ENCODE measurements around the gene KLHL17. TPM values are rescaled to one million over a fixed set of nuclear protein-coding genes. Genes with fewer than 3 reads are reported as not detected.
"Not testable (repeated sequence)": the region's sequence is repeated elsewhere in the genome, so short reads cannot be mapped to it uniquely, and the experiment has no call there.

KLHL17 gene
- polyA plus RNA-seq, 1 donor, result 6.8 TPM

GRCh38 chr1:970973-971730, 10.8 kb downstream of the KLHL17 start:
- Histone ChIP-seq H3K4me3 (ENCODE audit: low read length) (no peak overlapping the region), H3K27me3 (ENCODE audit: control insufficient read depth, insufficient read depth, low read length) (peaks cover 92% of the 10 kb centered on the region), H3K27ac (ENCODE audit: low read length) (no peak overlapping the region), H3K4me1 (ENCODE audit: control insufficient read depth, insufficient read depth, low read length) (peaks cover 9% of the 10 kb centered on the region), H3K9me3 (ENCODE audit: control insufficient read depth, low read depth, low read length) (peaks cover 21% of the 10 kb centered on the region), H3K36me3 (ENCODE audit: control insufficient read depth, insufficient read depth, low read length) (no peaks in the 10 kb centered on the region)
- DNase-seq, result no peak
- no CpG with 5 or more reads among the region's 42 CpGs for WGBS (ENCODE audit: insufficient coverage, low lambda C conversion rate)

- peaks cover 88% of the 10 kb centered on the region for H3K27me3 ChIP-seq (ENCODE audit: control insufficient read depth, insufficient read depth, low read length)
- no CpG with 5 or more reads among the region's 34 CpGs for WGBS (ENCODE audit: insufficient coverage, low lambda C conversion rate)
These were observed 11.5 kb downstream of the KLHL17 start for GRCh38 chr1:971751-972506.

GRCh38 chr1:972726-973458, 12.5 kb downstream of the KLHL17 start:
- WGBS (ENCODE audit: insufficient coverage, low lambda C conversion rate), result no CpG with 5 or more reads among the region's 28 CpGs
- Histone ChIP-seq H3K9me3 (ENCODE audit: control insufficient read depth, low read depth, low read length) (peaks cover 13% of the 10 kb centered on the region), H3K4me3 (ENCODE audit: low read length) (no peak overlapping the region), H3K27me3 (ENCODE audit: control insufficient read depth, insufficient read depth, low read length) (peaks cover 79% of the 10 kb centered on the region), H3K36me3 (ENCODE audit: control insufficient read depth, insufficient read depth, low read length) (no peaks in the 10 kb centered on the region), H3K4me1 (ENCODE audit: control insufficient read depth, insufficient read depth, low read length) (peaks cover 8% of the 10 kb centered on the region), H3K27ac (ENCODE audit: low read length) (no peak overlapping the region)
- no peak for DNase-seq

More at GRCh38 chr1:971751-972506, 11.5 kb downstream of the KLHL17 start:
- Histone ChIP-seq H3K36me3 (ENCODE audit: control insufficient read depth, insufficient read depth, low read length) (no peaks in the 10 kb centered on the region), H3K9me3 (ENCODE audit: control insufficient read depth, low read depth, low read length) (peaks cover 18% of the 10 kb centered on the region), H3K4me3 (ENCODE audit: low read length) (no peak overlapping the region), H3K4me1 (ENCODE audit: control insufficient read depth, insufficient read depth, low read length) (peaks cover 8% of the 10 kb centered on the region), H3K27ac (ENCODE audit: low read length) (no peak overlapping the region)
- DNase-seq, result no peak

GRCh38 chr1:973459-974292, 13.3 kb downstream of the KLHL17 start:
- Histone ChIP-seq H3K27ac (ENCODE audit: low read length) (no peak overlapping the region), H3K9me3 (ENCODE audit: control insufficient read depth, low read depth, low read length) (peaks cover 21% of the 10 kb centered on the region), H3K36me3 (ENCODE audit: control insufficient read depth, insufficient read depth, low read length) (no peaks in the 10 kb centered on the region), H3K4me3 (ENCODE audit: low read length) (no peak overlapping the region), H3K27me3 (ENCODE audit: control insufficient read depth, insufficient read depth, low read length) (peaks cover 71% of the 10 kb centered on the region), H3K4me1 (ENCODE audit: control insufficient read depth, insufficient read depth, low read length) (peaks cover 8% of the 10 kb centered on the region)
- WGBS (ENCODE audit: insufficient coverage, low lambda C conversion rate), result no CpG with 5 or more reads among the region's 28 CpGs
- no peak for DNase-seq

- WGBS (ENCODE audit: insufficient coverage, low lambda C conversion rate), result no CpG with 5 or more reads among the region's 11 CpGs
- no peaks in the 10 kb centered on the region for H3K36me3 ChIP-seq (ENCODE audit: control insufficient read depth, insufficient read depth, low read length)
- peaks cover 27% of the 10 kb centered on the region for H3K9me3 ChIP-seq (ENCODE audit: control insufficient read depth, low read depth, low read length)
- H3K4me1 ChIP-seq (ENCODE audit: control insufficient read depth, insufficient read depth, low read length), result peaks cover 8% of the 10 kb centered on the region
- H3K4me3 ChIP-seq (ENCODE audit: low read length), result no peak overlapping the region
- peaks cover 65% of the 10 kb centered on the region for H3K27me3 ChIP-seq (ENCODE audit: control insufficient read depth, insufficient read depth, low read length)
- no peak overlapping the region for H3K27ac ChIP-seq (ENCODE audit: low read length)
- DNase-seq, result no peak
These were observed 13.9 kb downstream of the KLHL17 start for GRCh38 chr1:974293-974640.

- Histone ChIP-seq H3K36me3 (ENCODE audit: control insufficient read depth, insufficient read depth, low read length) (no peaks in the 10 kb centered on the region), H3K4me3 (ENCODE audit: low read length) (no peak overlapping the region), H3K9me3 (ENCODE audit: control insufficient read depth, low read depth, low read length) (peaks cover 30% of the 10 kb centered on the region), H3K4me1 (ENCODE audit: control insufficient read depth, insufficient read depth, low read length) (peaks cover 8% of the 10 kb centered on the region), H3K27me3 (ENCODE audit: control insufficient read depth, insufficient read depth, low read length) (peaks cover 60% of the 10 kb centered on the region), H3K27ac (ENCODE audit: low read length) (no peak overlapping the region)
- DNase-seq, result no peak
- WGBS (ENCODE audit: insufficient coverage, low lambda C conversion rate), result 87% methylated on average over 7 of the region's 17 CpGs
These were observed 14.4 kb downstream of the KLHL17 start for GRCh38 chr1:974687-975328.

GRCh38 chr1:975365-975764, 15.0 kb downstream of the KLHL17 start:
- H3K27me3 ChIP-seq (ENCODE audit: control insufficient read depth, insufficient read depth, low read length), result peaks cover 54% of the 10 kb centered on the region
- DNase-seq, result no peak
- peaks cover 26% of the 10 kb centered on the region for H3K9me3 ChIP-seq (ENCODE audit: control insufficient read depth, low read depth, low read length)
- WGBS (ENCODE audit: insufficient coverage, low lambda C conversion rate), result no CpG with 5 or more reads among the region's 9 CpGs
- no peak overlapping the region for H3K4me3 ChIP-seq (ENCODE audit: low read length)
- no peak overlapping the region for H3K27ac ChIP-seq (ENCODE audit: low read length)
- H3K36me3 ChIP-seq (ENCODE audit: control insufficient read depth, insufficient read depth, low read length), result no peaks in the 10 kb centered on the region
- peaks cover 8% of the 10 kb centered on the region for H3K4me1 ChIP-seq (ENCODE audit: control insufficient read depth, insufficient read depth, low read length)

GRCh38 chr1:975896-976683, 15.7 kb downstream of the KLHL17 start:
- H3K27me3 ChIP-seq (ENCODE audit: control insufficient read depth, insufficient read depth, low read length), result peaks cover 49% of the 10 kb centered on the region
- WGBS (ENCODE audit: insufficient coverage, low lambda C conversion rate), result no CpG with 5 or more reads among the region's 40 CpGs

GRCh38 chr1:976791-977190, 16.4 kb downstream of the KLHL17 start:
- not testable (repeated sequence) for H3K4me1 ChIP-seq (ENCODE audit: control insufficient read depth, insufficient read depth, low read length); H3K4me3 ChIP-seq (ENCODE audit: low read length); H3K36me3 ChIP-seq (ENCODE audit: control insufficient read depth, insufficient read depth, low read length); DNase-seq; H3K27ac ChIP-seq (ENCODE audit: low read length)
- WGBS (ENCODE audit: insufficient coverage, low lambda C conversion rate), result no CpG with 5 or more reads among the region's 39 CpGs
- Histone ChIP-seq H3K9me3 (ENCODE audit: control insufficient read depth, low read depth, low read length) (peaks cover 22% of the 10 kb centered on the region), H3K27me3 (ENCODE audit: control insufficient read depth, insufficient read depth, low read length) (peaks cover 42% of the 10 kb centered on the region)

More at GRCh38 chr1:975896-976683, 15.7 kb downstream of the KLHL17 start:
- Histone ChIP-seq H3K9me3 (ENCODE audit: control insufficient read depth, low read depth, low read length) (peaks cover 23% of the 10 kb centered on the region), H3K36me3 (ENCODE audit: control insufficient read depth, insufficient read depth, low read length) (no peaks in the 10 kb centered on the region), H3K27ac (ENCODE audit: low read length) (no peak overlapping the region), H3K4me3 (ENCODE audit: low read length) (no peak overlapping the region), H3K4me1 (ENCODE audit: control insufficient read depth, insufficient read depth, low read length) (peaks cover 8% of the 10 kb centered on the region)
- DNase-seq, result peak; percentile 39 to 53

Measured in large intestine (tissue), 3 donors.